HL-60 (cell line): Measurements from ENCODE around the gene KIAA1217.

Source experiments
- GABPA ChIP-seq: IDR thresholded peaks from 2 replicates; pipeline ENCODE4 v1.6.1; 2012; ENCODE audit warnings: low read depth
- POLR2AphosphoS5 ChIP-seq: IDR thresholded peaks from 2 replicates; pipeline ENCODE4 v1.6.1; 2012; ENCODE audit warnings: low read depth
- TF ChIP-seq, protein P1 (sequence below): IDR thresholded peaks from one replicate; pipeline ENCODE4 v1.5.1; 2011; ENCODE audit warnings: low read length, control low read depth, inconsistent platforms; ENCODE audit not compliant: insufficient read depth

DNA sequence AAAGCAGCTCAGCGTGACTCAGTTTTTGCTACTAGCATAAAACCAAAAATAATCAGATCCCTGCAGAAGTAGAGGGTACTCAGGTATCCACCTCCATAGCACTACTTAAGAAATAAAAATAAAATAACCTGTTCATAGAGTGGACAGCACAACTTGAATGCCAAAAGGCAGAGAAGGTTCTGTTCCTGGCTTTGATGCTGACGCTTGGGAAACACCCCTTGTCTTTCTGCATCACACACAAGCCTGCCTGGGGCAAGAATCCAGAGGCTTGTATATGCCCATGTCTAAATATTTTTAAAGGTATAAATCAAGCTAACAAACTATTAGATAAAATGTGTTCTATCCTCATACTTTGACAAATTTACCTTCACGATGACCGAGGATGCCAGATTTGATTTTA is 207.3 kb downstream of the KIAA1217 start:
- TF ChIP-seq, protein P1, sequence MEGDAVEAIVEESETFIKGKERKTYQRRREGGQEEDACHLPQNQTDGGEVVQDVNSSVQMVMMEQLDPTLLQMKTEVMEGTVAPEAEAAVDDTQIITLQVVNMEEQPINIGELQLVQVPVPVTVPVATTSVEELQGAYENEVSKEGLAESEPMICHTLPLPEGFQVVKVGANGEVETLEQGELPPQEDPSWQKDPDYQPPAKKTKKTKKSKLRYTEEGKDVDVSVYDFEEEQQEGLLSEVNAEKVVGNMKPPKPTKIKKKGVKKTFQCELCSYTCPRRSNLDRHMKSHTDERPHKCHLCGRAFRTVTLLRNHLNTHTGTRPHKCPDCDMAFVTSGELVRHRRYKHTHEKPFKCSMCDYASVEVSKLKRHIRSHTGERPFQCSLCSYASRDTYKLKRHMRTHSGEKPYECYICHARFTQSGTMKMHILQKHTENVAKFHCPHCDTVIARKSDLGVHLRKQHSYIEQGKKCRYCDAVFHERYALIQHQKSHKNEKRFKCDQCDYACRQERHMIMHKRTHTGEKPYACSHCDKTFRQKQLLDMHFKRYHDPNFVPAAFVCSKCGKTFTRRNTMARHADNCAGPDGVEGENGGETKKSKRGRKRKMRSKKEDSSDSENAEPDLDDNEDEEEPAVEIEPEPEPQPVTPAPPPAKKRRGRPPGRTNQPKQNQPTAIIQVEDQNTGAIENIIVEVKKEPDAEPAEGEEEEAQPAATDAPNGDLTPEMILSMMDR = no peak
- TF ChIP-seq POLR2AphosphoS5 (no peak), GABPA (no peak)
